Hematopoietic multipotent progenitor cell treated with erythropoietin and hydrocortisone succinate and interleukin-3 and kit ligand, for 17 days (in vitro differentiated cells): ENCODE results near the gene NDUFS6.

Experiments used
- DNase-seq: peaks from one replicate; pipeline ENCODE4 v3.0.0-alpha.2; 2015; ENCODE audit warnings: low spot score

NDUFS6 gene

GRCh38 chr5:1801222-1801966 lies at the start of gene NDUFS6:
Gene NDUFS6 (plus strand): TSS chr5:1801407. CDS start chr5:1801418, 11 bp downstream.
- DNase-seq: peak; percentile 86

- DNase-seq: no peak
Measured at GRCh38 chr5:1751864-1752822, 49.1 kb upstream of the NDUFS6 start.

GRCh38 chr5:1752881-1753280 lies 48.3 kb upstream of the NDUFS6 start:
- DNase-seq: no peak

GRCh38 chr5:1753490-1753889 lies 47.7 kb upstream of the NDUFS6 start:
- no peak for DNase-seq

- DNase-seq: no peak
Measured at GRCh38 chr5:1754531-1755220, 46.5 kb upstream of the NDUFS6 start.

GRCh38 chr5:1755321-1755949 lies 45.8 kb upstream of the NDUFS6 start:
- no peak for DNase-seq

- DNase-seq: no peak
Measured at GRCh38 chr5:1756481-1756880, 44.7 kb upstream of the NDUFS6 start.

GRCh38 chr5:1757511-1757910 lies 43.7 kb upstream of the NDUFS6 start:
- no peak for DNase-seq

GRCh38 chr5:1758574-1758973 lies 42.6 kb upstream of the NDUFS6 start:
- DNase-seq: no peak

GRCh38 chr5:1759378-1759970 lies 41.7 kb upstream of the NDUFS6 start:
- DNase-seq: no peak

- no peak for DNase-seq
Measured at GRCh38 chr5:1760231-1760630, 41.0 kb upstream of the NDUFS6 start.

GRCh38 chr5:1760656-1761452 lies 40.4 kb upstream of the NDUFS6 start:
- no peak for DNase-seq

GRCh38 chr5:1761453-1761755 lies 39.8 kb upstream of the NDUFS6 start:
- no peak for DNase-seq

GRCh38 chr5:1762121-1762882 lies 38.9 kb upstream of the NDUFS6 start:
- DNase-seq: no peak

GRCh38 chr5:1762883-1763547 lies 38.2 kb upstream of the NDUFS6 start:
- DNase-seq: no peak

GRCh38 chr5:1763548-1763911 lies 37.7 kb upstream of the NDUFS6 start:
- peak; percentile 34 for DNase-seq

GRCh38 chr5:1763960-1764605 lies 37.1 kb upstream of the NDUFS6 start:
- no peak for DNase-seq

GRCh38 chr5:1764606-1764960 lies 36.6 kb upstream of the NDUFS6 start:
- DNase-seq: no peak

GRCh38 chr5:1765141-1765879 lies 35.9 kb upstream of the NDUFS6 start:
- no peak for DNase-seq
